ENCODE data around the gene ARHGAP27. TPM values are rescaled to one million over a fixed set of nuclear protein-coding genes. Genes with fewer than 3 reads are reported as not detected.
"Not testable (repeated sequence)": the region's sequence is repeated elsewhere in the genome, so short reads cannot be mapped to it uniquely, and the experiment has no call there.

The ARHGAP27 gene
- polyA plus RNA-seq, 3 donors, result 47.2 to 315 (median 55.0) TPM

- intact Hi-C loops (cut with micrococcal nuclease); H3K4me2 ChIP-seq (replicated peaks; ENCODE audit: extremely low read depth, low read length, poor library complexity, severe bottlenecking); DNase-seq; H3K4me3 Mint-ChIP-seq; H3K4me3 ChIP-seq (replicated peaks in 1 of 3; ENCODE audit: low read depth in 2 of 3, low read length in 3 of 3); H3K27ac ChIP-seq (ENCODE audit: low read depth in 1 of 2, low read length in 2 of 2); H3K27me3 ChIP-seq (ENCODE audit: control insufficient read depth in 2 of 2, insufficient read depth in 2 of 2, low read length in 2 of 2); H3K27me3 Mint-ChIP-seq (ENCODE audit: low read depth in 3 of 3); H3K9me3 ChIP-seq (replicated peaks in 1 of 2; ENCODE audit: control insufficient read depth in 1 of 2, insufficient read depth in 1 of 2, low read length in 2 of 2); H3K9me3 Mint-ChIP-seq; H2AFZ ChIP-seq (ENCODE audit: insufficient read depth, low read depth, low read length, poor library complexity, severe bottlenecking); H3K9ac ChIP-seq (ENCODE audit: insufficient read depth, low read length, poor library complexity, severe bottlenecking); H3K79me2 ChIP-seq (ENCODE audit: insufficient read depth, low read length): not testable (repeated sequence)
- peaks cover 8 to 34% of the 10 kb centered on the region in 2 donors for H3K36me3 ChIP-seq (replicated peaks in 1 of 2; ENCODE audit: control insufficient read depth in 1 of 2, insufficient read depth in 2 of 2, low read length in 2 of 2)
- H3K27ac Mint-ChIP-seq, result peak overlapping the region in 1 of 7 donors; percentile 53
- WGBS (ENCODE audit: insufficient coverage), result no CpG with 5 or more reads among the region's 5 CpGs
- H3K4me1 ChIP-seq (ENCODE audit: control insufficient read depth in 1 of 2, insufficient read depth in 2 of 2, low read length in 2 of 2), result peaks cover 15 to 19% of the 10 kb centered on the region in 2 donors
- peaks cover 42 to 62% of the 10 kb centered on the region in 2 donors for H3K36me3 Mint-ChIP-seq
- H4K20me1 ChIP-seq (ENCODE audit: insufficient read depth, low read length), result peaks cover 13% of the 10 kb centered on the region
- H3K4me1 Mint-ChIP-seq, result peaks cover 24% of the 10 kb centered on the region
These were observed 27.8 kb upstream of the ARHGAP27 start for GRCh38 chr17:45460422-45460821.

GRCh38 chr17:45454341-45454740, 21.7 kb upstream of the ARHGAP27 start:
- not testable (repeated sequence) for H2AFZ ChIP-seq (ENCODE audit: insufficient read depth, low read depth, low read length, poor library complexity, severe bottlenecking)
- peaks cover 49 to 72% of the 10 kb centered on the region in 2 donors for H3K36me3 Mint-ChIP-seq
- WGBS (ENCODE audit: insufficient coverage), result 96% methylated on average over 4 of the region's 8 CpGs

GRCh38 chr17:45453731-45454130, 21.1 kb upstream of the ARHGAP27 start:
- H3K36me3 Mint-ChIP-seq, result peaks cover 49 to 73% of the 10 kb centered on the region in 2 donors
- over 99% methylated on average over 11 of the region's 17 CpGs for WGBS (ENCODE audit: insufficient coverage)
- peaks cover 35% of the 10 kb centered on the region for H4K20me1 ChIP-seq (ENCODE audit: insufficient read depth, low read length)
- H3K27ac ChIP-seq (ENCODE audit: low read depth in 1 of 2, low read length in 2 of 2); H3K9me3 ChIP-seq (replicated peaks in 1 of 2; ENCODE audit: control insufficient read depth in 1 of 2, insufficient read depth in 1 of 2, low read length in 2 of 2); H3K27me3 Mint-ChIP-seq (ENCODE audit: low read depth in 3 of 3); H3K4me3 Mint-ChIP-seq; H3K27me3 ChIP-seq (ENCODE audit: control insufficient read depth in 2 of 2, insufficient read depth in 2 of 2, low read length in 2 of 2); H3K27ac Mint-ChIP-seq; H3K4me1 Mint-ChIP-seq; H3K4me3 ChIP-seq (replicated peaks in 1 of 3; ENCODE audit: low read depth in 2 of 3, low read length in 3 of 3); H3K9ac ChIP-seq (ENCODE audit: insufficient read depth, low read length, poor library complexity, severe bottlenecking); H3K9me3 Mint-ChIP-seq; H2AFZ ChIP-seq (ENCODE audit: insufficient read depth, low read depth, low read length, poor library complexity, severe bottlenecking); DNase-seq; H3K4me1 ChIP-seq (ENCODE audit: control insufficient read depth in 1 of 2, insufficient read depth in 2 of 2, low read length in 2 of 2); H3K79me2 ChIP-seq (ENCODE audit: insufficient read depth, low read length); H3K4me2 ChIP-seq (replicated peaks; ENCODE audit: extremely low read depth, low read length, poor library complexity, severe bottlenecking); intact Hi-C loops (cut with micrococcal nuclease): not testable (repeated sequence)
- peaks cover 52 to 65% of the 10 kb centered on the region in 2 donors for H3K36me3 ChIP-seq (replicated peaks in 1 of 2; ENCODE audit: control insufficient read depth in 1 of 2, insufficient read depth in 2 of 2, low read length in 2 of 2)

More at GRCh38 chr17:45454341-45454740, 21.7 kb upstream of the ARHGAP27 start:
- DNase-seq; H3K79me2 ChIP-seq (ENCODE audit: insufficient read depth, low read length); H3K4me2 ChIP-seq (replicated peaks; ENCODE audit: extremely low read depth, low read length, poor library complexity, severe bottlenecking); intact Hi-C loops (cut with micrococcal nuclease); H3K4me1 Mint-ChIP-seq; H3K27ac ChIP-seq (ENCODE audit: low read depth in 1 of 2, low read length in 2 of 2); H3K4me1 ChIP-seq (ENCODE audit: control insufficient read depth in 1 of 2, insufficient read depth in 2 of 2, low read length in 2 of 2); H3K4me3 ChIP-seq (replicated peaks in 1 of 3; ENCODE audit: low read depth in 2 of 3, low read length in 3 of 3); H3K27me3 ChIP-seq (ENCODE audit: control insufficient read depth in 2 of 2, insufficient read depth in 2 of 2, low read length in 2 of 2); H3K9me3 Mint-ChIP-seq; H3K9me3 ChIP-seq (replicated peaks in 1 of 2; ENCODE audit: control insufficient read depth in 1 of 2, insufficient read depth in 1 of 2, low read length in 2 of 2); H3K9ac ChIP-seq (ENCODE audit: insufficient read depth, low read length, poor library complexity, severe bottlenecking); H3K27me3 Mint-ChIP-seq (ENCODE audit: low read depth in 3 of 3): not testable (repeated sequence)
- Mint-ChIP-seq H3K4me3 (peak overlapping the region in 1 of 2 donors; percentile 24), H3K27ac (peak overlapping the region in 2 of 7 donors; percentile 7 to 56)
- Histone ChIP-seq H4K20me1 (ENCODE audit: insufficient read depth, low read length) (peaks cover 32% of the 10 kb centered on the region), H3K36me3 (replicated peaks in 1 of 2; ENCODE audit: control insufficient read depth in 1 of 2, insufficient read depth in 2 of 2, low read length in 2 of 2) (peaks cover 50 to 61% of the 10 kb centered on the region in 2 donors)

- H2AFZ ChIP-seq (ENCODE audit: insufficient read depth, low read depth, low read length, poor library complexity, severe bottlenecking); H3K9ac ChIP-seq (ENCODE audit: insufficient read depth, low read length, poor library complexity, severe bottlenecking); intact Hi-C loops (cut with micrococcal nuclease); H3K79me2 ChIP-seq (ENCODE audit: insufficient read depth, low read length); H3K9me3 Mint-ChIP-seq; H3K9me3 ChIP-seq (replicated peaks in 1 of 2; ENCODE audit: control insufficient read depth in 1 of 2, insufficient read depth in 1 of 2, low read length in 2 of 2); H3K27ac ChIP-seq (ENCODE audit: low read depth in 1 of 2, low read length in 2 of 2); H3K27me3 Mint-ChIP-seq (ENCODE audit: low read depth in 3 of 3); H3K4me1 ChIP-seq (ENCODE audit: control insufficient read depth in 1 of 2, insufficient read depth in 2 of 2, low read length in 2 of 2); DNase-seq; H3K27ac Mint-ChIP-seq; H3K4me3 ChIP-seq (replicated peaks in 1 of 3; ENCODE audit: low read depth in 2 of 3, low read length in 3 of 3); H3K4me3 Mint-ChIP-seq; H3K4me2 ChIP-seq (replicated peaks; ENCODE audit: extremely low read depth, low read length, poor library complexity, severe bottlenecking); H3K27me3 ChIP-seq (ENCODE audit: control insufficient read depth in 2 of 2, insufficient read depth in 2 of 2, low read length in 2 of 2): not testable (repeated sequence)
- peaks cover 55 to 69% of the 10 kb centered on the region in 2 donors for H3K36me3 ChIP-seq (replicated peaks in 1 of 2; ENCODE audit: control insufficient read depth in 1 of 2, insufficient read depth in 2 of 2, low read length in 2 of 2)
- peaks cover 39% of the 10 kb centered on the region for H4K20me1 ChIP-seq (ENCODE audit: insufficient read depth, low read length)
- H3K4me1 Mint-ChIP-seq, result peaks cover 11% of the 10 kb centered on the region
- WGBS (ENCODE audit: insufficient coverage), result no CpG with 5 or more reads among the region's 7 CpGs
- peaks cover 50 to 75% of the 10 kb centered on the region in 2 donors for H3K36me3 Mint-ChIP-seq
These were observed 20.5 kb upstream of the ARHGAP27 start for GRCh38 chr17:45453225-45453534.
